Dermis blood vessel endothelial cell (primary cell): ENCODE data around the gene HOXD12. TPM values are rescaled to one million over a fixed set of nuclear protein-coding genes. Genes with fewer than 3 reads are reported as not detected.

Experiments
- DNase-seq: peaks from one replicate; pipeline ENCODE4 v3.0.0; 2010
- total RNA-seq: library from RNA; depleted of rRNA; stranded (reverse); fragments of >200 nt; gene quantifications from 2 replicates; pipeline ENCODE4 v1.2.3, GENCODE V29; 2014

Gene HOXD12
- total RNA-seq, 1 donor from 2014 or later, result not detected

GRCh38 chr2:176121190-176122051 is 21.8 kb downstream of the HOXD12 start:
- DNase-seq, result peak; percentile 61

GRCh38 chr2:176122052-176122682 is 22.6 kb downstream of the HOXD12 start:
- DNase-seq, result no peak

- DNase-seq, result peak; percentile 93
These were observed 23.3 kb downstream of the HOXD12 start, which contains the start of gene HOXD9 for GRCh38 chr2:176122683-176123410. TSS of gene HOXD9 (plus strand) at chr2:176122719. CDS start at chr2:176122769, 50 bp downstream.

GRCh38 chr2:176123411-176124109 is 24.0 kb downstream of the HOXD12 start:
- peak; percentile 64 for DNase-seq

GRCh38 chr2:176124110-176124946 is 24.7 kb downstream of the HOXD12 start:
- no peak for DNase-seq

- DNase-seq, result peak; percentile 43
These were observed 25.6 kb downstream of the HOXD12 start for GRCh38 chr2:176124947-176125771.

- DNase-seq, result peak; percentile 60
These were observed 26.1 kb downstream of the HOXD12 start for GRCh38 chr2:176125772-176126054.

- DNase-seq, result peak; percentile 91
These were observed 27.6 kb downstream of the HOXD12 start for GRCh38 chr2:176126929-176127773.

- no peak for DNase-seq
These were observed 28.1 kb downstream of the HOXD12 start for GRCh38 chr2:176127774-176128072.

- peak; percentile 60 for DNase-seq
These were observed 28.8 kb downstream of the HOXD12 start for GRCh38 chr2:176128172-176128981.

- DNase-seq, result peak; percentile 96
These were observed 29.6 kb downstream of the HOXD12 start, which contains the start of gene HOXD8 for GRCh38 chr2:176128982-176129796. TSS of gene HOXD8 (plus strand) at chr2:176129705. CDS start at chr2:176130367, 662 bp downstream.

GRCh38 chr2:176129813-176130146 is 30.2 kb downstream of the HOXD12 start:
- no peak for DNase-seq

GRCh38 chr2:176130147-176130956 is 30.8 kb downstream of the HOXD12 start:
- peak; percentile 82 for DNase-seq

- peak; percentile 40 for DNase-seq
These were observed 31.6 kb downstream of the HOXD12 start for GRCh38 chr2:176130957-176131847.

- no peak for DNase-seq
These were observed 32.2 kb downstream of the HOXD12 start for GRCh38 chr2:176131848-176132158.
